Measurements from ENCODE around the gene CAPN15.

GRCh38 chr16:593807-594206 lies 66.3 kb downstream of the CAPN15 start:
- TF ChIP-seq CTCF (IDR thresholded peaks at IDR 0.05): peak in 1 of 6 experiments; percentile 18
- TF ChIP-seq POLR2A (IDR thresholded peaks at IDR 0.05): no peak

Data from thyroid gland (tissue), 4 donors.